ENCODE measurements around the gene OR4K5.
"Not testable (repeated sequence)": the region's sequence is repeated elsewhere in the genome, so short reads cannot be mapped to it uniquely, and the experiment has no call there.

OR4K5 gene, protein sequence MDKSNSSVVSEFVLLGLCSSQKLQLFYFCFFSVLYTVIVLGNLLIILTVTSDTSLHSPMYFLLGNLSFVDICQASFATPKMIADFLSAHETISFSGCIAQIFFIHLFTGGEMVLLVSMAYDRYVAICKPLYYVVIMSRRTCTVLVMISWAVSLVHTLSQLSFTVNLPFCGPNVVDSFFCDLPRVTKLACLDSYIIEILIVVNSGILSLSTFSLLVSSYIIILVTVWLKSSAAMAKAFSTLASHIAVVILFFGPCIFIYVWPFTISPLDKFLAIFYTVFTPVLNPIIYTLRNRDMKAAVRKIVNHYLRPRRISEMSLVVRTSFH

DNA sequence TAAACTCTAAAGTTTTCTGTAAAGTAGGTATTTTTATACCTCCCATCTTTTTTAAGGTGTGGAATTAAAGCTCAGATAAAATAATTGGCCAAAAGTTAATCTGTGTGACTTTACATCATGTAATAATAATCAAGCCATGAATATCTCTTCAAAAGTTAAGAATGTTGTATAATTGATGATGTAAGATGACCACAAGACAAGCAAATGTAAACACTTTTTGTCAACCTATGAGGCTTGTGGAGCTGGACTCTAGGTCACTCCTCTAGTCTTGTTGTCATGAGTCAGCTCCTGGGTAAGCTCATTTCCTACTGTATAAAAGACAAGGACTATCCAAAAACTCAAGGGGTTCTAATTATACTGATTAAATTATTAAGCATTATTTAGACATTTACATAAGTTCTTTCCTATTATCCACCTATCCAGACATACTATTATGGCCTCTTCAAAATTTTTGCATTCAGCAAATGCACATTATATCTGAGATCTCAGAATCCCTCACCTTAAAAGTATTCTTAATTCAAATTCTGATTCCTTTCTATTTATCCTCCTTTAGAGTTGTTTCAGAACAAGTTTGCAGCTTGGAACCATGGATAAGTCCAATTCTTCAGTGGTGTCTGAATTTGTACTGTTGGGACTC, at the start of gene OR4K5:
OR4K5 (plus strand) TSS at position 587 of the 637 bp plus-strand sequence; CDS start at position 587, 0 bp downstream.
- DNase-seq (no peak), ATAC-seq (no peak)

DNA sequence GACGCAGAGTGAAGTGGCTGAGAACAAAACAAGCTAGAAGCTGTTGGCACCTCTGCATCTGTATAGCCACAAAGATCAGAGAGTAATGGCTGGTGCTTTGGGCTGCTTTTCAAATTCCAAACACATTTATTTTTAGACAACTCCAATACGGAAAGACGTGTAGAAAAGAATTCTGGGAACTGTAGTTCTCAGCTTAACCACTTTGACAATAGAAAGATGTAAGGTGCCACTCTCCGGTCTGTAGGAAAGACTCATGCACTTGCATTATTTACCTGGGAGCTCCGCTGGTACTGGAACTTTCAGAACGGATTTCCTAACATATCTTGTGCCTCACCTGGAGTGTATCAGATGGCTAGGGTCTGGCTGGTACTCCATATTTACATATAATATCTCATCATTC, 47.2 kb upstream of the OR4K5 start:
- DNase-seq (no peak), ATAC-seq (no peak)

DNA sequence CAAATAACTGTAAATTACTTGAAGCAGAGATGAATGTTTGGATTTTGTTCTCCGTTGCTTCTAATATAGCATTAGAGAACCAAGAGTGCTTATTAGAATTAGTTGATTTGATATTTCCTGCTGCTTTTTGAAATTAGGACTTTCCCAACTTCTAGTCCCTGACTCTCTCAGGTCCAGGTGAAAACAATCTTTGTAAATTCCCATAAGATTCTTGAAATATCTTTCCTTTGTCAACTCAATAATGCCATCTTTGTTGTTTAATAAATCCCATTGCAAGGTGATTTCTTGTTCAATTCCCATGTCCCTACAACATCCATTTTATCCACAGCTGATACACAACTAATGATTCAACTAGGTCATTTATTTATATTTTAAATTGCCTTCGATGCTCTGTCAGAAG, 45.6 kb upstream of the OR4K5 start, which contains the start of gene OR4K2:
OR4K2 (plus strand) TSS at position 301 of the 400 bp plus-strand sequence. CDS start 1,126 bp downstream, outside the sequence.
- ATAC-seq (no peak), DNase-seq (no peak)

DNA sequence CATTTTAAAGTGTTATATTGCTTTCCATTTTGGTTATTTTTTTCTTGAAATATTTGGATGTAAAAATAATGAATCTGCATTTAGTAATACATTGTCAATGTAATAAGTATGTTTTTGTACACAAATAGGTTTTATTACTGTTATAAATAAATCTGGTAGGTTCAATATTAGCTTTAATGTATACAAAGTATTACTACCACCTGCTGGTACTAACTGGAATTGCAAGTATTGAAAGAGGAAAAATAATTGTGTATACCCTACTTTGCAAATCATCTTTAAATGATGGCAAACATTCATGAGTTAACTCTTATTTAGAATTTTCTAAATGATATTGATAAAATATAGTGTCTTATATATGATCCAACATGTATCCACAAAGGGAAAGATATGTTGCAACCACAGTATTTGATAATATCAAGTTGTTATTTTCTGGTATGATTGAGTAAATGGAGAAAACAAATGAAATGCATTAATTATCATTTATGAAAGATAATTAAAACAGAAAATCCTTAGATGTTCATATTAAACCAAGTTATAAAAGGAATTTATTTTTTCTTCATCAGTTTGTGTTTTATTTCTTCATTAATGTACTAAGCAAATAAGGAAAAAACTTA, 42.3 kb upstream of the OR4K5 start:
- DNase-seq, result no peak
- no peak for ATAC-seq

DNA sequence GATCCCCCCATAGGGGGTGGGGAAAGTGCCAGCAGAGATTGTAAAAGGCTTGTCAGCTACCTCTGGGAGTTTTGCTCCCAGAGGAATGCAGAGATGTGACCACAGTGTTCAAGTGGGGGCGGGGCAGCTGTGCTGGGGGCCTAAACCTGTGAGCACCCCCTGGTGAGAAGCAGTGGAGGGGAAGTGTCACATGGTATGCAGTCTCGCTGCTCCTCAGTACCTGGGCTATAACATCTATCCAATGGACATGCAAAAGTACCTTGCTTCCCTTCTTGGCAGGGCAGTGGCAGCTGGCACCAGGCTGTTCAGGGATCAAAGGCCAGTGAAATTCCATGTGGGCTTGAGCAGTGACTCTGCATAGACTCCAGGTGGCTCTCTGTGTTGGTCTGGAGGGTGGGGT, 25.1 kb upstream of the OR4K5 start:
- no peak for DNase-seq
- ATAC-seq, result no peak

DNA sequence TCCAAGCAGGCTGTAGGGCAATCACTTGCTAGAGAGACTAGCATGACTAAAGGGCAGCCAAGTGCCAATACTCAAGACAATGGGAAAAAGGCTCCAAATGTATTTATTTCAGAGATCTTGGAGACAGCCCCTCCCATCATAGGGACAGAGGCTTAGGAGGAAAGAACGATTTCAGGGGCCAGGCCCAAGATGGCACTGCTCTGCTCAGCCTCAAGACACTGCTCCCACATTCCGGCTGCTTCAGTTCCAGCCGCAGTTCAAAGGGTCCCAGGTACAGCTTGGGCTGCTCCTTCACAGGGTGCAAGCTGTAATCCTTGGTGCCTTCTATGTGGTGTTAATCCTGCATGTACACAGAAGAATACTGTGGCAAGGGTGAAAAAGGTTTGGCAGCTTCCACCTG, 19.4 kb upstream of the OR4K5 start:
- no peak for ATAC-seq
- no peak for DNase-seq

DNA sequence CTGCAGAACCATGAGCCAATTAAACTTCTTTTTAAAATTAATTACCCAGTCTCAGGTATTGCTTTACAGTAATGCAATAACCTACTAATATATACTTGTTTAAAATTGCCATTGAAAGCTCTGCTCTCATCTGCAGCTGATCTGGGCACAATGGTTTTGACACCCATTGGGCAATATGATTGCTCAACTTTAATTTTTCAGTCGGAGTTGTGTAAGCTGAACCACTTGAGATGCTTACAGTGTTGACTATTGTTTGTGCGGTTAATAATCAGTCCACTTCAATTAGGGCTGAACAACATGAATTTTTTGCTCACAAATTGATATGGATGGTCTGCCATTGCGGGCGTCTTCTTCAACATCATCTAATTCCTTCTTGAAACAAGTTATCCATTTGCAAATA, 18.0 kb upstream of the OR4K5 start:
- ATAC-seq (no peak), DNase-seq (no peak)

DNA sequence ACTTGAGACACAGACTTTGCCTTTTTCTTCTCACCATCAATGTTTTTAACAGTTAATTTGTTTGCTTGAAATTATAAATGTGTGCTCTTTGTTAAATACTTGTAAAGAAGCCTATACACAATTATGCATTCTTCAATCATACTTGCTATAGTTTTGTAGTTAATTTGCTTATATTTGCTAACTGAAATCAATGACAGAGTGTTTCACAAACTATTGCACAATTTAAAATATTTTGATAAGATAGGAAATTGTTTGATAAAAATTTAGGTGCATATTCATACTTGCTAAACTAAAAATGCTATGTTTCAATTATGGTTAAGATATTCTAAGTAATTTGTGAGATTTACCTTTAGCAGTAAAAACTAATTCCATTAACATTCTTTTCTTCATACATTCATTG, 13.7 kb upstream of the OR4K5 start:
- ATAC-seq (no peak), DNase-seq (no peak)

DNA sequence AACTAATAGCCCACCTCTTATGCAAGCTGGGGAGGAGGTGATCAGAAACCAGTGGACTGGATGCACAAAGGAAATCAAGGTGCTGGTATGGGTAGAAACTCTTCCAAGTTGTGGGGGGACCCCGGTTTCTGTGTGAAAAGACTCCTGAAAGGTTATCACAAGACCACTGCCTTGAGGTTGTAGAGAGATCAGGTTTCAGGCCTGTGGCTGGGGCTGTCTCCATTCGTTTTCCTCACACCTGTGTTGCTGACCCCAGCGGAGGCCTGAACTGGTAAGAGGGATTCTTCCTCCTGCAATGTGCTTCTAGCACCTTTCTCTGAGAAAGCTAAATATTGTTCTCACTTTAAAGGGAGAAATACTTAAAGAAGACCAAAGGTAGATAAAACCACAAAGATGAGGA, 9.3 kb upstream of the OR4K5 start:
- no peak for ATAC-seq
- no peak for DNase-seq

DNA sequence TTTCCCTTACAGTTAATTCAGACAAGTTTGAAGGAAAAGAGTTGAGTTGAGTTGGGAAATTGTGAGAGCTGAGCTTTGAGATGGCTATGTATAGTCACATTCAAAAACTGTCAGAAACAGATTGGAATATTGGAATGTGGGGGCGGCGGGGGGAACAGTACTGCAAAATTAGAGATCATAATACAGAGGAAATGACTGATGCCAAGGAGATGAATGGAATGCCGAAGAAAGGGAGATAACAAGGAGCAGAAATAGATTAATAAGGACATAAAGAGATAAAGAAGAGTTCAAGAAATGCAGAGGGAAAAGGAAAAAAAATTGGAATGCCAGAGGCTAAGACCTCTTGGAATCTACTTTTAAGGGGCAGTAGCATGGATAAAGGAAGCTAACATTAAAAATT, 3.2 kb upstream of the OR4K5 start:
- no peak for DNase-seq
- no peak for ATAC-seq

DNA sequence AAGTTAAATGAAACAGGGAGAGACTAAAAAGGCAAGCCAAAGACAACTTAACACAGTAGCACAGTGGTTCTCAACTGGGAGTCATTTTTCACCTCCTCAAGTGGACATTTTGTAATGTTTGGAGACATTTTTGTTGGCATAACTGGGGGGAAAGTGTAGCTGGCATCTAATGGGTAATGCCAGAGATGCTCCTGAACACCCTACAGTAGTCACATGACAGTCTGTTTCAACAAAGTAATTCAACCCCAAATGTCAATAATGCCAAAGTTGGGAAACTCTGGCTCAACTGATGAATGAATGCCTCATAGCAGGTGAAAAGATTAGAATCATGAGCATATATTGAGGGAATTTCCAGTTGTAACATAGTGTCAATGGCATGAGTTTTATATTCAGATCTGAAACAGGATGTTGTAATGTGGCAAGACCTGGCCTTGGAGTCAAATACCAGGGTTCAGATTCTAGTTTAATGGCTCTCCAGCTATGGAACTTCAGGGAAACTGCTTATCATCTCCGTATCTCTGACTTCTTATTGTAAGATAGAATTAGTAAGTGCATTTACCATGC, 2.4 kb upstream of the OR4K5 start:
- DNase-seq, result no peak
- no peak for ATAC-seq

DNA sequence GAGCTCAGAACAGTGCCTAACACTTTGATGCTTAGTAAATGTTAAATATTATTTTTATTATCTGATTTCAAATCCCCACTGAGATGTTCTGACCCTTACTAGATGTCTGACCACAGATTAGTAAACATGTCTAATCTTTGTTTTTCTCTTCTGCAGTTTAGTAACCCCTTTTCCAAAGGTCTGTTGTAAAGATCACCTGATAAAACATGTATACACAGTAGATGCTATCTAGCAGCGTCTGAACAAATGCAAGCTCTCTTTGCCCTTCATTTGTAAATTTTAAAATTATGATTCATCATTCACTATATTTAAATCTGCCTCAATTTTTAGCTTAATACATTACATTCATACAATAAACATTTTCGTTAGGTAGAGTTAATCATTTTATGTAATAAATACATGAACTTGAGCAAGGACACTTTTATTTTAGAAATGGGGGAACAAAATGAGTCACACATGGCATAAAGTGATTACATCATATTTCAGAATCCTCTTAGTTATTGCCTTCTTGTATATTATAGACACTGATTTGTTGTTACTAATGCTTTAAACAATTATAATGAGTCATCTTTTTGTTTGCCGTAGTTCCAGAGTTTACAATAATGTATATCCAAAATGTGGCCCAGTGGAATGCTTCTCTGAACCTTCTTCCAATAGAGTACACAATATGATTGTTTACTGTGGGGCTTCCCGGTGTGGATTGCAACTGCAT, 1.7 kb upstream of the OR4K5 start:
- no peak for DNase-seq
- ATAC-seq, result no peak

DNA sequence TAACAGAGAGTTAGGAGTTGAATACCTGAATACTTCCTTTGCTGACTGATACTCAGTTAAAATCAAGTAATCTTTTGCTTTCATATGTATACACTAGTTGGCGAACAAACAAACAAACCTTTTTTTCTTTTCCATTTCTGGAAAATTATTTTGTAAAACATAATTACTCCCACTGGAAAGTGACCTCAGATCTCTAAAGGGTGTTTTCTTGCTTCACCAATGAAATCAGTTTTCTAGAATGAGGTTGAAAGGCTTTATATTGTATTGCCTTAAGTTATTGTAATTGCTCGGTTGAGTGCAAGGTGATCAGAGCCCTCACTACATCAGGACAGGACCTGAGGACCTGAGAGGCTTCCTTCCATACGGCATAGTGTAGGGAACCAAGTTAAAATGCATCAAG, 10.2 kb downstream of the OR4K5 start, which contains the start of gene OR4K1:
OR4K1 (plus strand) TSS at position 301 of the 400 bp plus-strand sequence. CDS start 4,750 bp downstream, outside the sequence.
- ATAC-seq, result no peak
- no peak for DNase-seq

DNA sequence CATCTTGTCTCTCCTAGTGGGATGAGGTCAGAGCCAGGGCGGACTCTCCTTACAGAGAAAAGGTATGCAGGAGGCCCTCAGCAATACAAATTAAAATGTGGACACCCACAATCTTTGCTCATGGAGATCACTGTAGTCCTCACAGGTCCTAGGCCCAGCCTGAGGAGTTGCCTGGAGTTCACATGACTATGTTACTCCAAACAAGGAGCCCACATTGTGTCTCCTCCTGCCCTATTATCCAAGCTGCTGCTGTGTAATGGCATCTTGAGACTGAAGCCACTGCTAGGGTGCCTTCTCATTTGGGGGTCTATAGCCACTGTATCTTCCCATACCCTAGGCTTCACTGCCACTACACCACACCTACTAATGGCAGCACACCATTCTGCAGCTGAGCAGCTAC, 21.3 kb downstream of the OR4K5 start:
- DNase-seq (no peak), ATAC-seq (no peak)

DNA sequence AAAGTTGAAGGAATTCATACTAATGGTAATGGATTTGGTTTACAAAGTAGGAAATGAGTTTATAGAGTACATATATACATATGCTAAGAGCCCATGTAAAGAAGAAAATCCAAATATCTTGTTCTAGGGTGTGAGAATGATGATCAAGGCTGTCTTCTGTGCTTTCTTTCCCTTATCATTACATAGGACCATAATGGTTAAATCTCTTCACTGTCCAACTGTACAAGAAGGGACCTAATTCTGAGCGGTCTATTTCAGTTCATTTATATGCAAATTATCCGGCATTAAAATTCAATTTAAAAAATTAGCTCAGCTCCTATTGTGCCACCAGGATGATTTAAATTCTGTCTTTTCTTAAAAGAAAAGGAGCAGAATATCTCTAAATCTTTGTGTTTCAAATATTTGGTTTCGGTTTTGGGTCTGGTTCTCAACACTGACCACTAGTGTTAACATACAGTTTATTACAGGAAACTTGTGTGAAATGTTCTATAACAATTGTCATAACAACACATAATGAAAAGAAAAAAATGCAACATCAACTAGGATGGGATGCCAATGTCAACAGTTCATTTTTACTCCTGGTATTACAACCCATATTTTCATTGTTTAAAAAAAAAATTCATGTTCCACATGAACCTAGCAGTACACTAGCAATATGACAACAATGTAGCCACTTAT, 27.1 kb downstream of the OR4K5 start:
- DNase-seq (no peak), ATAC-seq (no peak)

DNA sequence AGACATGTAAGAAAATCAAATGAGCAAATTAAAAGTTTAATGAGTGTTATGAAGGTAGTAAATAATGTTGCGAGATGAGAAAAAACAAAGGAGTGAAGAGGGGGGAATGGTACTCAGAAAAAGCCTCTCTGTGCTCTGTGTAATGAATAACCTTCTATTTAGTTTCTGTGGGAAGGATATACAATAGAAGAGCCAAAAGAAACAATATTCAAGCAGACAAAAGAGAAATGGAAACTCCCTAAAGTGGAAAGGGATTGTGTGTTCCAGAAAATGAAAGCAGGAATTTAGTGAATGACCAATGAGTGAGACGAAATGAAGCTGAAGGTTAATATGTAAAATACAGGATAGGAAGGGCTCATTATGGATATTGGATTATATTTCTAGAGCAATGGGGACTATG, 28.8 kb downstream of the OR4K5 start:
- no peak for DNase-seq
- no peak for ATAC-seq

DNA sequence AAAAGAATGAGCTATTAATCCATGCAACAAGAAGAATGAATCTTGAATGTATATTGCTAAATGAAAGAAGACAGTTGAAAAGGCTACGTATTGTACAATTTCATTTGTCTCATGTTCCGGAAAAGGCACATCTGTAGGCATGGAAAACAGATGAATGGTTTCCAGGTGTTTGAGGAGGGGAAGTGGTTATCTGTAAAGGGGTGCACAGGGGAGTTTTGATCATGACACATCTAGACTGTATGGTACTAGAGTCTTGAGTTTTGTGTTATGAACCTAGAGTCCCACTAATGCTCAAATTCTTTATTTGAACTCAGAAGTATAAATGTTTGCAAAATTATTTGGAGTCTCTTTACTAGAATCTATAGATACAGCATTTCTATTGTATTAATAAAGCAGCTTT, 49.3 kb downstream of the OR4K5 start:
- ATAC-seq, DNase-seq: not testable (repeated sequence)
